ENCODE data around the gene MYO15A.
"Not testable (repeated sequence)": the region's sequence is repeated elsewhere in the genome, so short reads cannot be mapped to it uniquely, and the experiment has no call there.

The MYO15A gene

DNA sequence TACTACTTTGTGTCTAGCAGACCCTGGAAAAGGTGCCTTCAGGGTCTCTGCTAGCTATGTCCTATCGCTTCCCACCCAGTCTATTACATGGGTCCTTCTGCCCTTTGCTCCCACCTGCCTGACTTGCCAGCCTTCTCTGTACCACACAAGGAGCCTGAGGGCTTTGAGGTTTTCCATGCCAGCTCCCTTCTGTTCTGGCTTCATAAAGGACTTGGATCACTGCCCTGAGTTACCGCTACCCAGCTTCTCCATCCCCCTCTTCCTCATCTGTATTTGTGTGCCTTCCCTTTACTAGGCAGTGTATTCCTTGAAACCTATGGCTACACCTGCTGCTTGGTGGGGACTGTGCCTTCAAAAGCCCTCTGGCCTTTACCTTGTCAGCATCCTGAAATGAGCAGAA, 97.3 kb downstream of the MYO15A start:
- peaks cover 8% of the 10 kb centered on the region for H3K4me1 Mint-ChIP-seq (ENCODE audit: low read depth)
- H3K27me3 Mint-ChIP-seq: no peaks in the 10 kb centered on the region
- DNase-seq: no peak
- H3K36me3 Mint-ChIP-seq (ENCODE audit: low read depth): peaks cover 75% of the 10 kb centered on the region
- H3K9me3 Mint-ChIP-seq: no peaks in the 10 kb centered on the region
- H3K4me3 Mint-ChIP-seq: no peak overlapping the region
- H3K27ac Mint-ChIP-seq: peak overlapping the region; percentile 65

DNA sequence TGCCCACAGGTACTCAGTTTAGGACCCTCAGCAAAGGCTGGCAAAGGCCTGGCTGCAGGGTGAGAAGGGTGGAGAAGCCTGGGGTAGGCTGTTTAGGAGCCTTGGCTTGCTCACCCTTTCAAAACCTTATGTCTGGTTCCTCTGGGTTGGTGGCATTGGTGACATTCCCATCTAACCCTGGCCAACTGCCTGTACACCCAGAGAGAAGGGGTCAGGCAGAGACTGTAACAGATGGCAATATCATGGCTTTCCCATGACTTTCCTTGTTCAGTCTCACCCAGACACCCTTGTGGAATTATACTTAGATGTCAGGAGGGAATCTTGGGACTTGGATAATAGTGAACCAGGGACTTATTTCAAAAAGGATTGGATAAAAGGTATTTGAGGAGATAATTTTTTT, 98.4 kb downstream of the MYO15A start:
- Mint-ChIP-seq H3K36me3 (ENCODE audit: low read depth) (peaks cover 72% of the 10 kb centered on the region), H3K27me3 (no peaks in the 10 kb centered on the region), H3K9me3 (no peaks in the 10 kb centered on the region), H3K4me1 (ENCODE audit: low read depth) (peaks cover 2% of the 10 kb centered on the region), H3K4me3 (no peak overlapping the region), H3K27ac (no peak overlapping the region)
- no peak for DNase-seq

DNA sequence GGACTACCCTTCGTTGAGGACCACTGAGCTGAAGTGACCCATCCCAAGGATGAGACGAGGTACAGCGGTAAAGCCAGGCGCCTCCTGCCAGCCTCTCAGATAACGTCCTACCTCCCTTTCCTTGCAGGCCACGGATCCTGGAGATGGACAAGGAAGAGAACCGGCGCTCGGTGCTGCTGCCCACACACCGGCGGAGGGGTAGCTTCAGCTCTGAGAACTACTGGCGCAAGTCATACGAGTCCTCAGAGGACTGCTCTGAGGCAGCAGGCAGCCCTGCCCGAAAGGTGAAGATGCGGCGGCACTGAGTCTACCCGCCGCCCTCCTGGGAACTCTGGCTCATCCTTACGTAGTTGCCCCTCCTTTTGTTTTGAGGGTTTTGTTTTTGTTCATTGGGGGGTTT, 99.5 kb downstream of the MYO15A start:
- Mint-ChIP-seq H3K27ac (no peak overlapping the region), H3K27me3 (no peaks in the 10 kb centered on the region), H3K4me1 (ENCODE audit: low read depth) (no peaks in the 10 kb centered on the region), H3K9me3 (no peaks in the 10 kb centered on the region), H3K36me3 (ENCODE audit: low read depth) (peaks cover 70% of the 10 kb centered on the region), H3K4me3 (no peak overlapping the region)
- no peak for DNase-seq

DNA sequence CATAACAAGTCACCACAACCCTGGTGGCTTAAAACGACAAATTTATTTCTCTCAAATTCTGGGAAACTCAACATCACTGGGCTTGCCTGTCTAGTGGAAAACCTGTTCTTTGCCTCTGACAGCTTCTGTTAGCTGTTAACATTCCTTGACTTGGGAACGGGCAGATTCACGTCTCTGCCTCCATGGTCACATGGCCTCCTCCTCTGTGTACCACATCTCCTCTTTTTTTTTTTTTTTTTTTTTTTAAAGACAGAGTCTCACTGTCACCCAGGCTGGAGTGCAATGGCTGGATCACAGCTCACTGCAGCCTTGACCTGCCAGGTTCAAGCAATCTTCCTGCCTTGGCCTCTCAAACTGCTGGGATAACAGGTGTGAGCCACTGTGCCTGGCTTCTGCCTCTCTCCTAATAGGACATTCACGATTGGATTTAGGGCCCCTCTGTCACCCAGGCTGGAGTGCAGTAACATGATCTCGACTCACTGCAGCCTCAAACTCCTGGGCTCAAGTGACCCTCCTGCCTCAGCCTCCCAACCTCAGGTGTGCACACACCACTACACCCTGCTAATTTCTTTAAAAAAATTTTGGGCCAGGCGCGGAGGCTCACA, 105.2 kb downstream of the MYO15A start:
- no peak for DNase-seq
- Mint-ChIP-seq H3K4me3 (no peak overlapping the region), H3K9me3 (no peaks in the 10 kb centered on the region), H3K36me3 (ENCODE audit: low read depth) (peaks cover 28% of the 10 kb centered on the region), H3K27me3 (no peaks in the 10 kb centered on the region), H3K4me1 (ENCODE audit: low read depth) (no peaks in the 10 kb centered on the region), H3K27ac (peak overlapping the region; percentile 52)

DNA sequence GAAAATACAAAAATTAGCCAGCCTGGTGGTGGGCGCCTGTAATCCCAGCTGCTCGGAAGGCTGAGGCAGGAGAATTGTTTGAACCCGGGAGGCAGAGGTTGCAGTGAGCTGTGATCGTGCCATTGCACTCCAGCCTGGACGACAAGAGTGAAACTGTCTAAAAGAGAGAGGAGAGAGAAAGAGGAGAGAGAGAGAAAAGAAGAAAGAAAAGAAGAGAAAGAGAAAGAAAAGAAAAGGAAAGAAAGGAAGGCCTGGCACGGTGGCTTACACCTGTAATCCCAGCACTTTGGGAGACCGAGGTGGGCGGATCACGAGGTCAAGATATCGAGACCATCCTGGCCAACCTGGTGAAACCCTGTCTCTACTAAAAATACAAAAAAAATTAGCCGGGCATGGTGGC, 108.3 kb downstream of the MYO15A start:
- not testable (repeated sequence) for DNase-seq; H3K36me3 Mint-ChIP-seq (ENCODE audit: low read depth); H3K27me3 Mint-ChIP-seq; H3K4me1 Mint-ChIP-seq (ENCODE audit: low read depth); H3K27ac Mint-ChIP-seq; H3K9me3 Mint-ChIP-seq; H3K4me3 Mint-ChIP-seq

DNA sequence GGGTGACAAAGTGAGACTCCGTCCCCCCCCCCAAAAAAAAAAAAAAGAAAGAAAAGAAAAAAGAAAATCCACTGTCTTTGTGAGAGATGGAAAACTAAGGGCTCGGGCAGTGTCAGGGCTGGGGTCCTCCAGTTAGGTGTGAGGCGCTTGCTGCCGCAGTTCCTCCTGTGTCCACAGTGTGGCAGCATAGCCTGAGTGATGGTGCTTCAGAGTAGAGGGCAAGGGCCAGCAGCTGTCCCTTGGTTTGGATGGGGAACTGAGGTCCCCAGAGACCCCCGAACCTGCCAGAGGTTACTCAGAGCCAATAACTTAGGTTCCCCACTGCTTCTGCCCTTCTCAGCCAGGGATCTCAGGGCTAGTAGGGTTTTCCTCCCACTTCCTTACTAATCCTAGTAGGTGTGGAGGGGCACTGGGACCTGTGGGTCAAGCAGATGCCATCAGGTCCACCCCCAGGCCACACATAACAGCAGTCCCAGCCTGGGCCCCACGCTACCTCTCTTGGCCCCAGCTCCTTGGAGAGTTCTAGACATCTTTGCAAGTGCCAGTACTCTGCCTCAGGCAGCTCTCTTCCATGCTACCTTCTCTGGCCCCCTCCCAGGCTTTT, 109.0 kb downstream of the MYO15A start:
- H3K36me3 Mint-ChIP-seq (ENCODE audit: low read depth): peaks cover 2% of the 10 kb centered on the region
- no peak overlapping the region for H3K27ac Mint-ChIP-seq
- peak; percentile 83 for DNase-seq
- no peak overlapping the region for H3K4me3 Mint-ChIP-seq
- H3K27me3 Mint-ChIP-seq: no peaks in the 10 kb centered on the region
- no peaks in the 10 kb centered on the region for H3K4me1 Mint-ChIP-seq (ENCODE audit: low read depth)
- H3K9me3 Mint-ChIP-seq: no peaks in the 10 kb centered on the region

DNA sequence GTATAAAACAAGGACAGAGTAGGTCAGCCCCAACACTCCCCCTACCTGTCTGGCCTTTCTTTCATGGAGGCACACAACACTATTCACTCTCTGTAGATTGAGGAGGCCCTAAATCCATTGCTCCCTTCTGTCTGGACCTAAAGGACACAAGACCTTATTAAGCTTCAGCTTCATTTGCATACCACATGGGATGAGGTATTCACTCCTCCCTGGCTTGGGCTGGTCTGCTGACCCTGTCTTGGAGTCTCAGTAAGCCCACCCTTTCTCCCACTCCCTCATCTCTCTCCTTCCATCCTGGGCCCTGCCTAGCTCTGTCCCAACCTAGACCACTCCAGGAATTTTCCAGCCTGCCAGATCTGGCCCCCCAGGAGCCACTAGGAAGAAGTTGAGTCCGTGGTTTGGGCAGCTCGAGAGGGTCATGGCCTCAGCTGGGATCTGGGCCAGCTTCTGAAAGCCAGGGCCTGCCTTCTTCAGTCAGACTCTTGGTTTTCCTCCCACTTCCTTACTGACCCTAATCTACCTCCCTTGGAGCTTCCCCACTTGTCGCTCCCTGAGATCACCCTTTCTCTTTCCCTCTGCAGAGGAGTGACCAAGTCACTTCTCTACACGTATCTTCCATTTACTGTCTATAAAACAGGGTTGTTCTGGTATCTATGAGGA, 110.3 kb downstream of the MYO15A start:
- no peak for DNase-seq
- Mint-ChIP-seq H3K9me3 (no peaks in the 10 kb centered on the region), H3K27me3 (no peaks in the 10 kb centered on the region), H3K4me3 (no peak overlapping the region), H3K36me3 (ENCODE audit: low read depth) (no peaks in the 10 kb centered on the region), H3K4me1 (ENCODE audit: low read depth) (no peaks in the 10 kb centered on the region), H3K27ac (peak overlapping the region; percentile 11)

DNA sequence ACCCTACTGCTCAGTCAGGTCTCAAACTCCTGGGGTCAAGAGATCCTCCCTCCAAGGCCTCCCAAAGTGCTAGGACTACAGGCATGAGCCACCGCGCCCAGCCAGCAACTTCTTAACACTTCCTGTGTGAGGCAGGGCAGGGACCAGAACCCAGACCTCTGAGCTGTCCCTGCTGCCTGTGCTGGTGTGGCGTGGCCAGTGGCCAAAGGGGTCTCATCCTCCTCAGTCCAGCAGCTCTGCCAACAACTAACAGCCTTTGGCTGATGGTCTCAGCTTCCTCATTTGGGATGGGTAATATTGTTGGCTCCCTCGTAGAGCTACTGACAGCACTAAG, 115.5 kb downstream of the MYO15A start:
- DNase-seq: no peak
- Mint-ChIP-seq H3K27ac (no peak overlapping the region), H3K4me1 (ENCODE audit: low read depth) (peaks cover 30% of the 10 kb centered on the region), H3K27me3 (no peaks in the 10 kb centered on the region), H3K9me3 (no peaks in the 10 kb centered on the region), H3K36me3 (ENCODE audit: low read depth) (peaks cover 3% of the 10 kb centered on the region), H3K4me3 (no peak overlapping the region)

DNA sequence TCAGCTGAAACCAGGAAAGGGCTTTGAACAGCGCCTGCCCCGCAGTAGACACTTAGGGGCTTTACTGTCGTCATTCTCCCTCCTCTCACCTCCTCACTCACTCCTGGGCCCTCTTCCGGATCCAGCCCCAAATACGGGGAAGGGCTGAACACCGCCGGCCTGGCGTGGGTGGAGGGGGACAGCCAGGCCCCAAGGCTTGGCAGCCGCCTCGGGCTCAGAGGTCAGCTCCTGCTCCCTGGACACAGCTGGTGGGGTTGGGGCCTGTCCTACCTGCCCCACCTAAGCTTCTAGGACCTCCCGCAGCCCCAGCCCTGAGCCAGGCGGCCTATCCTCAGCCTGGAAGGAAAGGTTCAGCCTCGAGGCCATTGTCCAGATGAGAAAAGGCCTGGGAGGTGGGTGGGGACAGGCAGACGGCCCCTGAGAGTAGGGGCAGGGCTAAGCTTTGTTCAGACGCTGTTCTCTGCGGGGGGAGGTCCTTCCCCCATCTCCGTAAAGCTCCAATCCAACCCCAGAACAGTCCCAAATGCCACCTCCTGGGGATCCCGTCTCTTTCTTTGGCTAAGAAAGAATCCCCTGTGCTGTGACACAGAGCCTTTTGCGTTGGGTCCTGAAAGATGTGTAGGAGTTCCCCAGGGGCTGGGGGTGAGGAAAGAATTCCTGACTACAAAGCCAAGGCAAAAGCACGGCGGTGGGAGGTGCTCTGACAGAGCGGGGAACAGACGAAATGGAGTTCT, 116.0 kb downstream of the MYO15A start:
- Mint-ChIP-seq H3K27me3 (no peaks in the 10 kb centered on the region), H3K27ac (peak overlapping the region; percentile 33), H3K4me1 (ENCODE audit: low read depth) (peaks cover 30% of the 10 kb centered on the region), H3K9me3 (no peaks in the 10 kb centered on the region), H3K36me3 (ENCODE audit: low read depth) (peaks cover 3% of the 10 kb centered on the region), H3K4me3 (peak overlapping the region; percentile 68)
- DNase-seq: no peak

DNA sequence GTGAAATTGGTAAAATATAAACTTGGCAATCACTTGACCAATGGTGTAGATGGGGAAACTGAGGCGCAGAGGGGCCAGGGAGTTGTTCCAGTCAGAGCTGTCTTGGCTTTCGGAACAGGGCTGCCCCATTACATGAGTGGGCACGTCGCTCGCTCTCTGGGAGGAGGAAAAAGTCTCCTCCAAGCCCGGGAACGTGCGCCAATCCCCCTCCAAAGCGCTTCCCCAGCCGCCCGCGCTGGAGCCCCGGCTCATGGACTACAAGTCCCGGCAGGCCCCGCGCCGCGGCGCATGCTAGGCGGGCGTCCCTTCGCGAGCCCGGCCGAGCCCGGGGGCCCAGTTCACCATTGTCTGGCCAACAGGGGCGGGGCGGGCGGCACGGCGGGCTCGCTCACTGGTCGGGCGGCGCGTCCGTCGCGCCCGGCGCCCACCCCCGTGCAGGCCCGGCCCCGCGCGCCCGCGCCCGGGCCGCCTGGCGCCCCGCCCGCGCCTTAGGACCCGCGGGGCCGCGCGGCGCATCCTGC, 116.6 kb downstream of the MYO15A start, which contains the start of gene LLGL1:
TSS of gene LLGL1 (plus strand) at position 515 of the 521 bp plus-strand sequence. CDS start 48 bp downstream, outside the sequence.
- Mint-ChIP-seq H3K27me3 (no peaks in the 10 kb centered on the region), H3K4me3 (peak within 1 kb of the TSS; percentile 88), H3K9me3 (no peaks in the 10 kb centered on the region), H3K27ac (peak within 1 kb of the TSS; percentile 88), H3K4me1 (ENCODE audit: low read depth) (peaks cover 30% of the 10 kb centered on the region), H3K36me3 (ENCODE audit: low read depth) (peaks cover 3% of the 10 kb centered on the region)
- peak; percentile 97 for DNase-seq

DNA sequence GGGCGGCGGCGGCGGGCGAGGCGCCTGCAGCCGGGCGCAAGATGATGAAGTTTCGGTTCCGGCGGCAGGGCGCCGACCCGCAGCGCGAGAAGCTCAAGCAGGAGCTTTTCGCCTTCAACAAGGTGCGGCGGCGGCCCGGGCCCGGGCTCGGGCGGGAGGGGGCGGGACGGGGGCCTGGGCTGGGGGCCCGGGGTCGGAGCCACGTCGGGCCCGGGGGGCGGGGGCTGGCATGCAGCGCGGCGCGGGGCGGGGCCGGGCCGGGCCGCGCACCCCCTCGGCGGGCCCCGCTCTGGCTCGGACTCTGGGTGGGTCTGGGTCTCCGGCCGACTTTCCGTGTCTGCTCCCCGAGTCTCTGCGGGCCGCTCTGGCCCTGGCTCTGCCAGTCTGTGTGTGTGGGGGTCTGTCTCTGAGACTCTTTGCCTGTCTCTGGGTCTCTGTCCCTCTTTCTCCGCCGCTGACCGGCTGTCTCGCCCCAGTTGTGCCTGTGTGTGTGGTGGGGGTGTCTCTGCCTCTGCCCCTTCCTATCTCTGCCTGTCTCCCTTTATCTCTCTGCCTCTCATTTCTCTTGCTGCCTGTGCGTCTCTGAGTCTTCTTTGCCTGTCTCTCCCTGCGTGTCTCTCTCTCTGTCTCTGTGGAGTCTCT, 117.2 kb downstream of the MYO15A start:
- Mint-ChIP-seq H3K27me3 (no peaks in the 10 kb centered on the region), H3K9me3 (no peaks in the 10 kb centered on the region), H3K36me3 (ENCODE audit: low read depth) (peaks cover 3% of the 10 kb centered on the region), H3K4me3 (peak overlapping the region; percentile 88), H3K27ac (peak overlapping the region; percentile 88), H3K4me1 (ENCODE audit: low read depth) (peaks cover 30% of the 10 kb centered on the region)
- DNase-seq: no peak

DNA sequence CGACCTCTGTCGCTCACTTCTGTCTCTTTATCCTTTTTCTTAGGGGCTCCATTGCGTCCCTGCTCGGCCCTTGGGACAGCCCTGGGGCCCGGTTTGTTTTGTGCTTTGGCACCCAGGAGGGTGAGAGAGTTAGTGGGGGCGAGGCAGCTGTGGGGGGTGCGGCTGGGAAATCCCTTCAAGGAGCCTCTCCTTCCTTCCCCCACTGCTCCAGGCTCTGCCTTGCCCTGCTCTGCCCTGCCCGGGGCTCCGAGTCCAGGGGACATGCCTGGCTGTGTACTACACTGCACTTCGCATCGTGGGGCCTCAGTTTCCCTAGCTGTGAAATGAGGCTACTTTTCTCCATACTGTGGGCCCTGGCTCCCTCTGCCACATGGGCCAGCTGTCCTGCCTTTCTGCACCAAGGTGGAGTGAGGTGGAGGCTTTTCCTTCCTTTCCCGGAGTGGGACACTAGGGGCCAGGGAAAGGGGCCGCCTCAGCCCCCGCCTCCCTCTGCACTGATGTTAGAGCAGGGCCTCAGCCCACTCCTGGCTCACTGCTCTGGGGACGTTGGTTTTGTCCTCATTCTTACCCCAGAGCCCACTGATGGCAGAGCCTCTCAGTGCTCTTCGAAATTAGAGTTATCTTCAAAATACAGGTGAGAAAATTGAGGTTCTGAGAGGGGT, 117.9 kb downstream of the MYO15A start:
- Mint-ChIP-seq H3K27me3 (no peaks in the 10 kb centered on the region), H3K9me3 (no peaks in the 10 kb centered on the region), H3K4me1 (ENCODE audit: low read depth) (peaks cover 30% of the 10 kb centered on the region), H3K27ac (peak overlapping the region; percentile 88), H3K4me3 (peak overlapping the region; percentile 88), H3K36me3 (ENCODE audit: low read depth) (peaks cover 3% of the 10 kb centered on the region)
- DNase-seq: no peak

DNA sequence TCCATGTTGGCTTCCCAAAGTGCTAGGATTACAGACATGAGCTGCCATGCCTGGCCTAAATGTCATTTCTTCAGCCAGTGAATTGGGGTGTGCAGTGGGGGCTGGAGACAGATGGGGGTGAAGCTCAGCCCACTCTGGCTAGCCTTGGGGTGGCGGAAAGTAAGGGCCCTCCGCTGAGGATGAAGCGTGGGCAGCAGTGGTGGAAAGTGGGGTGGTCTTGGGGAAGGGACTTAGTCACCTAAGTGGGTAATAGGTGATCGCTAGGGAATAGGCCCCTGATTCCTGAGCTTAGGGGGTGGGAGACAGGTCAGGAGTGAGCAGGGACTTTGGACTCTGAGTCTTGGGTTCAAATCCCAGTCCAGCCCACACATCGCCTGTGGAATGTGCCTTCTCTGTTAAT, 119.1 kb downstream of the MYO15A start:
- H3K9me3 Mint-ChIP-seq: no peaks in the 10 kb centered on the region
- DNase-seq: no peak
- H3K27me3 Mint-ChIP-seq: no peaks in the 10 kb centered on the region
- H3K4me1 Mint-ChIP-seq (ENCODE audit: low read depth): peaks cover 30% of the 10 kb centered on the region
- peaks cover 10% of the 10 kb centered on the region for H3K36me3 Mint-ChIP-seq (ENCODE audit: low read depth)
- no peak overlapping the region for H3K27ac Mint-ChIP-seq
- no peak overlapping the region for H3K4me3 Mint-ChIP-seq

DNA sequence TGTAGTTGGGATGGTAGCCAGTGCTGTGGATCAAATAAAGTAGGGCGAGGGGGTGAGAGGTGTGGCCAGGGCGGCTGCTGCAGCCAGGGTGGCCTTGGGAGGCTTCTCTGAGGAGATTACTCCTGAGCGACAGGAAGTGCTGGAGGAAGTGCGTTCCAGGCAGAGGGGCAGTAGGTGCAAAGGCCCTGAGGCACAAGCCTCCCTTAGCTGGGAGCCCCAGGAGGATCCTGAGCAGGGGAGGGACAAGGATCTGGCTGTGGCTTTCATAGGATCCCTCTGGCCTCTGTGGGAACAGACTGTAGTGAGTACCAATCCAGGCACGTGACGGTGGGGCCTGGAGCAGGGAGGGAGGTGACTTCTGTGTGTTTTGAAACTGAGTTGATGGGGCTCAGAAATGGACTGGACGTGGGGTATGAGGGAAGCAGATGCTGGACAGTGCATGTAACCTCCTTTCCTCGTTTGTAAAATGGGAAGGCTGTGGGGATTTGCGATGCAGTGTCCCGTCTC, 119.7 kb downstream of the MYO15A start:
- no peaks in the 10 kb centered on the region for H3K9me3 Mint-ChIP-seq
- peaks cover 30% of the 10 kb centered on the region for H3K4me1 Mint-ChIP-seq (ENCODE audit: low read depth)
- H3K36me3 Mint-ChIP-seq (ENCODE audit: low read depth): peaks cover 10% of the 10 kb centered on the region
- H3K4me3 Mint-ChIP-seq: no peak overlapping the region
- DNase-seq: no peak
- H3K27me3 Mint-ChIP-seq: no peaks in the 10 kb centered on the region
- H3K27ac Mint-ChIP-seq: no peak overlapping the region

All from activated T-cell treated with anti-CD3 and anti-CD28 coated beads, Interleukin-2, amount 50 U/mL, for 24 hours (primary cell).